Activated CD4-positive, alpha-beta T cell treated with anti-CD3 and anti-CD28 coated beads, Interleukin-10, Interleukin-2, amounts not matched to agents 100 ng/mL and 50 ng/mL, durations not matched to agents 16 hours and 8 hours (primary cell): Measurements from ENCODE around the gene EEF1AKMT4.
"Not testable (repeated sequence)": the region's sequence is repeated elsewhere in the genome, so short reads cannot be mapped to it uniquely, and the experiment has no call there.

Experiments used
- DNase-seq: peaks from one replicate; pipeline ENCODE4 v3.0.0-alpha.2; 2020

EEF1AKMT4 gene

GRCh38 chr3:184261270-184261853 lies 11.9 kb downstream of the EEF1AKMT4 start, which contains the start of gene CAMK2N2:
Gene CAMK2N2 (minus strand): TSS chr3:184261553. CDS start chr3:184261285, 268 bp downstream.
- peak; percentile 69 for DNase-seq

- DNase-seq: no peak
Measured at GRCh38 chr3:184261854-184262763, 12.6 kb downstream of the EEF1AKMT4 start.

- no peak for DNase-seq
Measured at GRCh38 chr3:184262764-184263179, 13.3 kb downstream of the EEF1AKMT4 start.

- not testable (repeated sequence) for DNase-seq
Measured at GRCh38 chr3:184267249-184267648, 17.8 kb downstream of the EEF1AKMT4 start.

GRCh38 chr3:184272269-184272668 lies 22.8 kb downstream of the EEF1AKMT4 start:
- DNase-seq: no peak

GRCh38 chr3:184275381-184275701 lies 25.9 kb downstream of the EEF1AKMT4 start:
- no peak for DNase-seq

GRCh38 chr3:184275961-184276910 lies 26.8 kb downstream of the EEF1AKMT4 start, which contains the start of gene ECE2:
Gene ECE2 (plus strand): TSS chr3:184276022. CDS start chr3:184276154, 132 bp downstream.
- DNase-seq: no peak

- DNase-seq: no peak
Measured at GRCh38 chr3:184277366-184277765, 27.9 kb downstream of the EEF1AKMT4 start.

- DNase-seq: no peak
Measured at GRCh38 chr3:184282941-184283340, 33.5 kb downstream of the EEF1AKMT4 start.

- no peak for DNase-seq
Measured at GRCh38 chr3:184283681-184284080, 34.2 kb downstream of the EEF1AKMT4 start.

GRCh38 chr3:184284696-184285095 lies 35.2 kb downstream of the EEF1AKMT4 start:
- peak; percentile 46 for DNase-seq

- peak; percentile 73 for DNase-seq
Measured at GRCh38 chr3:184289426-184289938, 40.0 kb downstream of the EEF1AKMT4 start.

- no peak for DNase-seq
Measured at GRCh38 chr3:184290331-184290730, 40.9 kb downstream of the EEF1AKMT4 start.

GRCh38 chr3:184291044-184291737 lies 41.7 kb downstream of the EEF1AKMT4 start:
- DNase-seq: no peak

GRCh38 chr3:184291738-184292445 lies 42.4 kb downstream of the EEF1AKMT4 start:
- no peak for DNase-seq

GRCh38 chr3:184295771-184296170 lies 46.3 kb downstream of the EEF1AKMT4 start:
- no peak for DNase-seq

GRCh38 chr3:184296616-184297015 lies 47.1 kb downstream of the EEF1AKMT4 start:
- no peak for DNase-seq

- peak; percentile 99 for DNase-seq
Measured at GRCh38 chr3:184298759-184299487, 49.5 kb downstream of the EEF1AKMT4 start, which contains the start of gene PSMD2. Gene PSMD2 (plus strand): TSS chr3:184299241. CDS start chr3:184299267, 26 bp downstream.

GRCh38 chr3:184299488-184300377 lies 50.3 kb downstream of the EEF1AKMT4 start:
- DNase-seq: peak; percentile 19

GRCh38 chr3:184300378-184300720 lies 50.9 kb downstream of the EEF1AKMT4 start:
- no peak for DNase-seq
